ENCODE data around the gene MED4.

MED4 gene

DNA sequence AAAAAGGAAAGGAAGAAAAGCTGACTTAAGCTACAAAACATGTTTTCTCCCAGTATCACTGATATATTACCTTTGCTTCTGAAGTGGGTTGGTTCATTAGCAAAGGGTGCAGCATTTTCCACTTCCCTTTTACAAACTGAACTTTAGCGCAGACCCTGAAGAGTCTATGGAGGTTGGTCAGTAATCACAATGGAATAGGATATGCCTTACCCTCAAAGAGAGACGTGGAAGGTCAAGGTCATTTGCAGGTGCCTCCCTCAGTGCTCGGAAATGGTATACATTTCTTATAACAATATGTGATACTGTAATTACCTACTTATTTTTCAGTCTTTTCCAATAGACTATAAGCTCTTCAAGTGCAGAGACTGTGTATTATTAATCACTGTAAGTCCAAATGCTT, 21.9 kb upstream of the MED4 start:
- TF ChIP-seq, protein P1, sequence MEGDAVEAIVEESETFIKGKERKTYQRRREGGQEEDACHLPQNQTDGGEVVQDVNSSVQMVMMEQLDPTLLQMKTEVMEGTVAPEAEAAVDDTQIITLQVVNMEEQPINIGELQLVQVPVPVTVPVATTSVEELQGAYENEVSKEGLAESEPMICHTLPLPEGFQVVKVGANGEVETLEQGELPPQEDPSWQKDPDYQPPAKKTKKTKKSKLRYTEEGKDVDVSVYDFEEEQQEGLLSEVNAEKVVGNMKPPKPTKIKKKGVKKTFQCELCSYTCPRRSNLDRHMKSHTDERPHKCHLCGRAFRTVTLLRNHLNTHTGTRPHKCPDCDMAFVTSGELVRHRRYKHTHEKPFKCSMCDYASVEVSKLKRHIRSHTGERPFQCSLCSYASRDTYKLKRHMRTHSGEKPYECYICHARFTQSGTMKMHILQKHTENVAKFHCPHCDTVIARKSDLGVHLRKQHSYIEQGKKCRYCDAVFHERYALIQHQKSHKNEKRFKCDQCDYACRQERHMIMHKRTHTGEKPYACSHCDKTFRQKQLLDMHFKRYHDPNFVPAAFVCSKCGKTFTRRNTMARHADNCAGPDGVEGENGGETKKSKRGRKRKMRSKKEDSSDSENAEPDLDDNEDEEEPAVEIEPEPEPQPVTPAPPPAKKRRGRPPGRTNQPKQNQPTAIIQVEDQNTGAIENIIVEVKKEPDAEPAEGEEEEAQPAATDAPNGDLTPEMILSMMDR (IDR thresholded peaks at IDR 0.05; ENCODE audit: low read depth, low read length, missing control alignments) = no peak
- H3K4me3 ChIP-seq (ENCODE audit: low read depth, low read length) = no peak overlapping the region
- in situ Hi-C loops (cut with HindIII; ENCODE audit: low sequenced_read_pairs) = no loop called here
- DNase-seq (ENCODE audit: low read depth) = no peak

DNA sequence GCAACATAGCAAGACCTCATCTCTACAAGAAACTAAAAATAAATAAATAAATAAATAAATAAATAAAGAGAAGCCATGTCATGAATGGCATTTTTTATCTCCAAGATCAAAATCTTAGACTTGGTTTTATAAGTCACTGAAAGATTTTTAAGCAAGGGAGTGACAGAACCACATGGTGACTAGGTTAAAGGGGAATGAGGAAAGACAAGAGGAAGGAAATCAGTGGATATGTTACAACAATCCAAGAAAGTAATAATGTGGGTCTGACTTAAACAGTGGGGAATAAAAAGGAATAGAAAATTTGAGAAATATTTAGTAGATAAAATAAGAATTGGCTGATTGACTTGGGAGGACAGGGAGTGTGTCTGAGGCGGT, 18.8 kb upstream of the MED4 start:
- H3K4me3 ChIP-seq (ENCODE audit: low read depth, low read length) = no peak overlapping the region
- in situ Hi-C loops (cut with HindIII; ENCODE audit: low sequenced_read_pairs) = no loop called here
- TF ChIP-seq, protein P1 (IDR thresholded peaks at IDR 0.05; ENCODE audit: low read depth, low read length, missing control alignments) = no peak
- DNase-seq (ENCODE audit: low read depth) = no peak

DNA sequence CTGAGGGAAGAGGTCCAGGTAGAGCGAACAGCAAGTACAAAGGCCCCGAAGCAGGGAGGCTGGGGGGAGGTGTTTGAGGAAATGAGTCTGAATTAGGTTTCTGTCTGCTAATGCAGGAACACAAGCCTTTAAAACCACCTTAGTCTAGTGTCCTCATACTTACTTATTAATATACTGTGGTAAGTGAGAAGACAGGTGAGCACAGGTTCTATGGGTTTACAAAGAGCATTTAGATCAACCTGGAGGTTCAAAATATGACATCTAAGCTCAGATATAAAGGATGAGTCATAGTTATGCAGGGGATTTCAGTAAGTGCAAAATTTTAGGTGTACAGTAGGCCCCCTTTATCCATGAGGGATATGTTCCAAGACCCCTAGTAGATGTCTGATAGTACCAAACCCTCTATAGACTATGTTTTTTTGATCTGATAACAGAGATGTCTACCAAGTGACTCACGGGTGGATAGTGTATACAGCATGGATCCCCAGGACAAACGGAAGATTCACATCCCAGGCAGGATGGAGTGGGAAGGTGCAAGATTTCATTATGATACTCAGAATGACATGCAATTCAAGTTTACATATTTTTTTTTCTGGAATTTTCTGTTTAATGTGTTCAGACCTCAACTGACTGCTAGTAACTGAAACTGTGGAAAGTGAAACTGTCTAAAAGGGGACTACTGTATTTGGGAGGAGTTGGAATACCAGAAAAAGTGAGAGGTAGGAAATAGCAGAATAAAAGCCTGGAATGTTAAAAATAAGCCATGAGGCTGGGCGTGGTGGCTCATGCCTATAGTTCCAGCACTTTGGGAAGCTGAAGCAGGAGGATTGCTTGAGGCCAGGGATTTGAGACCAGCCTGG, 18.2 kb upstream of the MED4 start:
- DNase-seq (ENCODE audit: low read depth) = no peak
- in situ Hi-C loops (cut with HindIII; ENCODE audit: low sequenced_read_pairs) = no loop called here

DNA sequence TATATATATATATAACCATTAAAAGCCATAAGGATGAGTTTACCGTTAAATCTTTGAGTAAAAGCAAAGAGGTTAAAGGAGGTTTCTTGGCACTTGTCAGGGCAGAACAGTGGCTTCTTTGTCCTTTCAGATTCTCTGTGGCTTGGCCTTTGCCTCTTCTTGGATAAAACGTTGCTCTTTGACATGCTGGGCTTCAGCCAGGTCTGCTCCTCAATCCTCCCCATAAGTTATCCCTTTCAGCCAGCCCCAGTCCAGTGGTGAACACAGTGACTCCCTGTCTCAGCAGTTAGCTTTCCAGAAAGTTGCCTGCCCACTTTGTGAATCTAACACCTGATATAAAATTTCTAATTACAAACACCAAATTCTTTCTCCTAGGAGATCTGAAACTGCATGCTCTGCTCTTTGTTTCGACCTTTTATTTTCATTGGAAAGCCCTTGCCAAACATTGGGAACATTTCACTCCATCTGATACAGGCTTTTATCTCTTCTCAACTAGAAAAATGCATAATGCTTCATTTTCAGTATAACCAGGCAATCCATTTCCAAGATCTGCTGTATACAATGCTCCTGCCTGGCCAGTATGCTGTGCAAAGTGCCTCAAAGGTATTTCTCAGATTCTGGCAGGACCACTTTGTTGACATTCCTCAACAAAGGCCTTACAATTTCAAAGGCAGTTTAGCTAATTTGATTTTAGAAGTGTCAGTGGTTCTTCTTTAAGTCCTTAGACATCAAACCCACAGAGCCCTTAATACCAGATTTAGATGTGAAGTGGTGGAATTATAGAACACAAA, 16.2 kb upstream of the MED4 start:
- no peak overlapping the region for H3K4me3 ChIP-seq (ENCODE audit: low read depth, low read length)
- TF ChIP-seq, protein P1 (IDR thresholded peaks at IDR 0.05; ENCODE audit: low read depth, low read length, missing control alignments) = no peak
- DNase-seq (ENCODE audit: low read depth) = no peak
- in situ Hi-C loops (cut with HindIII; ENCODE audit: low sequenced_read_pairs) = no loop called here

More for the DNA sequence above, 18.2 kb upstream of the MED4 start:
- H3K4me3 ChIP-seq (ENCODE audit: low read depth, low read length) = no peak overlapping the region
- TF ChIP-seq, protein P1 (IDR thresholded peaks at IDR 0.05; ENCODE audit: low read depth, low read length, missing control alignments) = no peak

DNA sequence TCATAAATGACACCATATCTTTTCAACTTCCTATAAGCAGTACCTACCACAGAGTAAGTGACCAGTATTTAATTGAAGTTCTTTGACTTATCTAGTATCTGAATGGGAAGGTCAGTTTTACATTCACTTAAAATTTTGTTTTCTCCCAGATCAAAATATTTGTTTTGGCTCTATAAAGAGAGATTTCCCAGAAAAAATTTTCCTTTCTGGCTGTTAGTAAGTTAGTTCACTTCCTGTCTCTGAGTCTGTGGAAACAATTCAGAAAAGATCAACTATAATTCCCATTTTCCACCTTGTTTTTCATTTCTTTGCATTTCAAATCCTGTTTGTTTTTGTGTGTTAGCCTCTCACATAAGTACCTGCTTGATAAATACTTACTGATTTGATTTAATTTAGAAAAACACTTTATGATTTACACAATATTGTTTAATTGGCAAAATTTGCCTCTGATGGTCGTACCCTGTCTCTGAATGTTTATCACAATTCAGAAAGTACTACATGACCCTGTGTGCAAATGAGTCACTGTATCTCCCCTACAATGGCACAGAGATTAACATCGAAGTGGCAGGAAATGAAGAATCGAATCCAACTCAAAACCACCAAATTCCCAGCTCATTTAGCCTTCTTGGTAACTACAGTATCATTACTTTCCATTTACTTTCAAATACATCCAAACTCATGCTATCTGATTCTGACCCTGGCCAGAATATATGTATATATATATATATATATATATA, 15.4 kb upstream of the MED4 start:
- TF ChIP-seq, protein P1 (IDR thresholded peaks at IDR 0.05; ENCODE audit: low read depth, low read length, missing control alignments) = no peak
- in situ Hi-C loops (cut with HindIII; ENCODE audit: low sequenced_read_pairs) = no loop called here
- no peak overlapping the region for H3K4me3 ChIP-seq (ENCODE audit: low read depth, low read length)
- no peak for DNase-seq (ENCODE audit: low read depth)

DNA sequence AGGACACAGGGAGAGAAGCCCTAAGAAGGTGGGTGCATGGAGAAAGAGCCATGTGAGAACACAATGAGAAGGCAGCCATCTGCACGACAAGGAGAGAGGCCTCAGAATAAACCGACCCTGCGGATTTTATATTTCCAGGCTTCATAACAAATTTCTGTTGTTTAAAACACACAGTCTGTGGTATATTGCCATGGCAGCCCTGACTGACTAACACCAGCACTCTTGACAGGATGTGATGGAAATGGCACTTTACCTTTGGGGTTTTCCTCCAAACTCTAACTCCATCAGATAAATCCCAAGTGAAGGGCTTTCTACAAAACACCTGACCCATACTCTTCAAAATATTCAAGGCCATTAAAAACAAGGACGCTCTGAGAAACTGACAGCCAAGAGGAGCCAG, 13.2 kb upstream of the MED4 start:
- no peak for DNase-seq (ENCODE audit: low read depth)
- no peak overlapping the region for H3K4me3 ChIP-seq (ENCODE audit: low read depth, low read length)
- TF ChIP-seq, protein P1 (IDR thresholded peaks at IDR 0.05; ENCODE audit: low read depth, low read length, missing control alignments) = no peak
- in situ Hi-C loops (cut with HindIII; ENCODE audit: low sequenced_read_pairs) = no loop called here

Measured in astrocyte of the cerebellum (primary cell).